PC-9 (cell line): ENCODE measurements around the gene EMP3.

Experiments
- CTCF ChIP-seq: fragments of 200-600 bp; sonication (generic); conservative IDR thresholded peaks from 2 replicates; pipeline ENCODE4 v1.6.1; 2017; ENCODE audit warnings: mixed run types, antibody characterized with exemption, mild to moderate bottlenecking, moderate library complexity
- EZH2 ChIP-seq: fragments of 200-600 bp; sonication (generic); IDR thresholded peaks from 2 replicates; pipeline ENCODE4 v1.8.0; 2017; ENCODE audit warnings: antibody characterized with exemption, low read depth

GRCh38 chr19:48348737-48349136 is 23.4 kb downstream of the EMP3 start:
- no peak for TF ChIP-seq CTCF
- TF ChIP-seq EZH2: no peak
